ENCODE results near the gene BIN1. TPM values are rescaled to one million over a fixed set of nuclear protein-coding genes. Genes with fewer than 3 reads are reported as not detected.

BIN1 gene
- total and polyA plus RNA-seq, 2 of the 4 experiments (the other 2 are of a cell fraction) = 18.1 to 25.7 TPM

DNA sequence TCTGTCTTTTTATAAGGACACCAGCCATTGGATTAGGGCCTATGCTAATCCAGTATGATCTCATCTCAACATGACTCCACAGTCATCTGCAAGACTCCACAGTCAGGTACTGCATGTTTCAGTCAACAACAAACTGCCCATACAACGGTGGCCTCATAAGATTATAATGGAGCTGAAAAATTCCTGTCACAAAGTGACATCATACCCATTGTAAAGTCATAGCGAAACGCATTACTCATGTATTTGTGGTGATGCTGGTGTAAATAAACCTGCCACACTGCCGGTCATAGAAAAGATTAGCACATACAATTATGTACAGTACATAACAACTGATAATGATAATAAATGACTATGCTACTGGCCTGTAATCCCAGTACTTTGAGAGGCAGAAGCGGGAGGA, 106.0 kb downstream of the BIN1 start:
- Histone ChIP-seq H3K27me3 (ENCODE audit: control insufficient read depth, insufficient read depth, low read length) (peaks cover 8% of the 10 kb centered on the region), H3K56ac (ENCODE audit: extremely low read depth, insufficient read depth, low read length) (no peak overlapping the region), H3K36me3 (ENCODE audit: control insufficient read depth, insufficient read depth, low read length) (no peaks in the 10 kb centered on the region), H4K20me1 (ENCODE audit: insufficient read depth, low read length) (no peaks in the 10 kb centered on the region), H3K4me2 (ENCODE audit: low read depth, low read length) (no peak overlapping the region), H2AK5ac (ENCODE audit: low read depth, low read length) (no peak overlapping the region), H2AK9ac (replicated peaks; ENCODE audit: low read depth, low read length, poor library complexity) (no peak overlapping the region), H2BK5ac (ENCODE audit: low read depth, low read length, poor library complexity, severe bottlenecking) (no peak overlapping the region), H3K4me3 (ENCODE audit: insufficient read depth, low read depth, low read length) (no peak overlapping the region), H3K79me1 (ENCODE audit: low read depth in 1 of 2, low read length in 2 of 2) (no peaks in the 10 kb centered on the region), H4K91ac (ENCODE audit: insufficient read depth, low read depth, low read length) (no peak overlapping the region), H2BK15ac (ENCODE audit: low read depth, low read length) (no peak overlapping the region), H4K5ac (ENCODE audit: low read depth, low read length) (no peak overlapping the region), H2BK20ac (ENCODE audit: low read depth, low read length) (no peak overlapping the region), H3K9me1 (ENCODE audit: insufficient read depth, low read length) (no peaks in the 10 kb centered on the region), H3K9me3 (ENCODE audit: control insufficient read depth, insufficient read depth, low read length) (no peaks in the 10 kb centered on the region), H3K9ac (ENCODE audit: low read depth, low read length) (no peak overlapping the region), H3K14ac (replicated peaks; ENCODE audit: low read depth, low read length) (no peak overlapping the region), H3K27ac (ENCODE audit: insufficient read depth, low read length) (no peak overlapping the region), H3K23ac (ENCODE audit: low read depth, low read length) (no peak overlapping the region), H3K4me1 (ENCODE audit: control insufficient read depth, insufficient read depth, low read length) (no peaks in the 10 kb centered on the region), H4K8ac (ENCODE audit: low read depth in 2 of 2, low read length in 2 of 2) (no peak overlapping the region), H3K18ac (ENCODE audit: low read depth, low read length) (no peak overlapping the region), H3K4ac (ENCODE audit: low read depth, low read length) (no peak overlapping the region), H2AFZ (replicated peaks; ENCODE audit: low read length, poor library complexity) (no peak overlapping the region), H2BK120ac (ENCODE audit: low read depth, low read length) (no peak overlapping the region)
- in situ Hi-C loops (cut with MboI; ENCODE audit: low sequenced_read_pairs) = no loop called here
- BruUV-seq (replicated peaks) = no TSS peak
- DNase-seq (no peak), ATAC-seq (ENCODE audit: low read depth) (no peak)
- intact Hi-C loops (cut with micrococcal nuclease) = no loop called here
- dilution Hi-C loops (cut with HindIII; ENCODE audit: low sequenced_read_pairs, unreplicated experiment) = no loop called here
- no CpG with 5 or more reads among the region's 5 CpGs for WGBS, 2 experiments (ENCODE audit: extremely low coverage in 2 of 2, insufficient read length in 1 of 2)
- CTCF ChIA-PET = no interaction called here
- POLR2A ChIA-PET (ENCODE audit: unreplicated experiment) = interaction anchor here (0.7 kb wide), 1 partner anchor 1149 kb away, joined by 3 read pairs; no protein-coding TSS in a partner anchor
- TF ChIP-seq RCOR1 (IDR thresholded peaks at IDR 0.05; ENCODE audit: insufficient replicate concordance, low read length) (no peak), MXI1 (IDR thresholded peaks at IDR 0.05; ENCODE audit: borderline replicate concordance, low read depth, low read length) (no peak), POLR2A (IDR thresholded peaks at IDR 0.05; ENCODE audit: low read depth, low read length) (no peak), MAZ (IDR thresholded peaks at IDR 0.05; ENCODE audit: borderline replicate concordance, low read depth, low read length) (no peak), FOS (IDR thresholded peaks at IDR 0.05; ENCODE audit: low read depth, low read length) (no peak), CHD1 (IDR thresholded peaks at IDR 0.05; ENCODE audit: low read depth, low read length) (no peak), CEBPB (IDR thresholded peaks at IDR 0.05; ENCODE audit: low read depth, low read length) (no peak), MAFK (IDR thresholded peaks at IDR 0.05; ENCODE audit: low read depth, low read length) (no peak), NFE2L2 (IDR thresholded peaks at IDR 0.05; ENCODE audit: low read depth, low read length) (no peak), RFX5 (IDR thresholded peaks at IDR 0.05; ENCODE audit: low read depth, low read length) (no peak), BHLHE40 (IDR thresholded peaks at IDR 0.05; ENCODE audit: low read depth, low read length) (no peak), RAD21 (IDR thresholded peaks at IDR 0.05; ENCODE audit: low read length) (no peak), SMC3 (IDR thresholded peaks at IDR 0.05; ENCODE audit: low read depth, low read length) (no peak)
- TF ChIP-seq, protein P1, sequence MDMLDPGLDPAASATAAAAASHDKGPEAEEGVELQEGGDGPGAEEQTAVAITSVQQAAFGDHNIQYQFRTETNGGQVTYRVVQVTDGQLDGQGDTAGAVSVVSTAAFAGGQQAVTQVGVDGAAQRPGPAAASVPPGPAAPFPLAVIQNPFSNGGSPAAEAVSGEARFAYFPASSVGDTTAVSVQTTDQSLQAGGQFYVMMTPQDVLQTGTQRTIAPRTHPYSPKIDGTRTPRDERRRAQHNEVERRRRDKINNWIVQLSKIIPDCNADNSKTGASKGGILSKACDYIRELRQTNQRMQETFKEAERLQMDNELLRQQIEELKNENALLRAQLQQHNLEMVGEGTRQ (IDR thresholded peaks at IDR 0.05; ENCODE audit: low read depth, low read length) = no peak
- TF ChIP-seq, protein P2, sequence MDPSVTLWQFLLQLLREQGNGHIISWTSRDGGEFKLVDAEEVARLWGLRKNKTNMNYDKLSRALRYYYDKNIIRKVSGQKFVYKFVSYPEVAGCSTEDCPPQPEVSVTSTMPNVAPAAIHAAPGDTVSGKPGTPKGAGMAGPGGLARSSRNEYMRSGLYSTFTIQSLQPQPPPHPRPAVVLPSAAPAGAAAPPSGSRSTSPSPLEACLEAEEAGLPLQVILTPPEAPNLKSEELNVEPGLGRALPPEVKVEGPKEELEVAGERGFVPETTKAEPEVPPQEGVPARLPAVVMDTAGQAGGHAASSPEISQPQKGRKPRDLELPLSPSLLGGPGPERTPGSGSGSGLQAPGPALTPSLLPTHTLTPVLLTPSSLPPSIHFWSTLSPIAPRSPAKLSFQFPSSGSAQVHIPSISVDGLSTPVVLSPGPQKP (IDR thresholded peaks at IDR 0.05; ENCODE audit: borderline replicate concordance, low read depth, low read length) = no peak
- TF ChIP-seq, protein P3, sequence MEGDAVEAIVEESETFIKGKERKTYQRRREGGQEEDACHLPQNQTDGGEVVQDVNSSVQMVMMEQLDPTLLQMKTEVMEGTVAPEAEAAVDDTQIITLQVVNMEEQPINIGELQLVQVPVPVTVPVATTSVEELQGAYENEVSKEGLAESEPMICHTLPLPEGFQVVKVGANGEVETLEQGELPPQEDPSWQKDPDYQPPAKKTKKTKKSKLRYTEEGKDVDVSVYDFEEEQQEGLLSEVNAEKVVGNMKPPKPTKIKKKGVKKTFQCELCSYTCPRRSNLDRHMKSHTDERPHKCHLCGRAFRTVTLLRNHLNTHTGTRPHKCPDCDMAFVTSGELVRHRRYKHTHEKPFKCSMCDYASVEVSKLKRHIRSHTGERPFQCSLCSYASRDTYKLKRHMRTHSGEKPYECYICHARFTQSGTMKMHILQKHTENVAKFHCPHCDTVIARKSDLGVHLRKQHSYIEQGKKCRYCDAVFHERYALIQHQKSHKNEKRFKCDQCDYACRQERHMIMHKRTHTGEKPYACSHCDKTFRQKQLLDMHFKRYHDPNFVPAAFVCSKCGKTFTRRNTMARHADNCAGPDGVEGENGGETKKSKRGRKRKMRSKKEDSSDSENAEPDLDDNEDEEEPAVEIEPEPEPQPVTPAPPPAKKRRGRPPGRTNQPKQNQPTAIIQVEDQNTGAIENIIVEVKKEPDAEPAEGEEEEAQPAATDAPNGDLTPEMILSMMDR (conservative IDR thresholded peaks at IDR 0.05; ENCODE audit: low read depth, low read length) = no peak

Data from IMR-90 (cell line).